Upper lobe of right lung (tissue), 1 donor: ENCODE results near the gene PTPRQ. TPM values are rescaled to one million over a fixed set of nuclear protein-coding genes. Genes with fewer than 3 reads are reported as not detected.

Experiments used
- ATAC-seq: fragments of 200-7000 bp; cut with Tn5 transposase; one replicate; pipeline ENCODE4 v1.9.1; 2020; ENCODE audit warnings: mild to moderate bottlenecking, moderate library complexity
- DNase-seq: peaks from one replicate; pipeline ENCODE4 v3.0.0-alpha.2; 2020
- H3K27ac ChIP-seq: fragments of 200-600 bp; one replicate; pipeline ENCODE4 v1.8.0; 2022
- H3K27me3 ChIP-seq: fragments of 200-600 bp; one replicate; pipeline ENCODE4 v1.8.0; 2022; ENCODE audit warnings: mild to moderate bottlenecking
- H3K36me3 ChIP-seq: fragments of 200-600 bp; one replicate; pipeline ENCODE4 v1.8.0; 2022
- H3K4me1 ChIP-seq: fragments of 200-600 bp; one replicate; pipeline ENCODE4 v1.8.0; 2022
- H3K4me3 ChIP-seq: fragments of 200-600 bp; one replicate; pipeline ENCODE4 v1.8.0; 2022; ENCODE audit warnings: mild to moderate bottlenecking
- H3K9me3 ChIP-seq: fragments of 200-600 bp; one replicate; pipeline ENCODE4 v1.8.0; 2022
- intact Hi-C: fragments of 100-400 bp; cut with DNase I; formaldehyde crosslinking; loops from one replicate; pipeline ENCODE4 v1.11.0; 2022
- total RNA-seq: library from RNA; stranded (reverse); fragmentation: NEBNext Ultra II Directional; extraction: Animal tissue kit (Norgen Biotek cat#: 25700); gene quantifications from one replicate; pipeline ENCODE4 v1.2.1, GENCODE V29; 2021
- TF ChIP-seq, protein P1 (sequence below): fragments of 200-600 bp; IDR thresholded peaks from one replicate; pipeline ENCODE4 v1.8.0; 2022; ENCODE audit warnings: antibody characterized with exemption
- donor health status: DM: no; HTN: yes; CAD: no; lungs with severe emphysema.

PTPRQ gene
- total RNA-seq, 1 donor from 2014 or later = 9.8 TPM

DNA sequence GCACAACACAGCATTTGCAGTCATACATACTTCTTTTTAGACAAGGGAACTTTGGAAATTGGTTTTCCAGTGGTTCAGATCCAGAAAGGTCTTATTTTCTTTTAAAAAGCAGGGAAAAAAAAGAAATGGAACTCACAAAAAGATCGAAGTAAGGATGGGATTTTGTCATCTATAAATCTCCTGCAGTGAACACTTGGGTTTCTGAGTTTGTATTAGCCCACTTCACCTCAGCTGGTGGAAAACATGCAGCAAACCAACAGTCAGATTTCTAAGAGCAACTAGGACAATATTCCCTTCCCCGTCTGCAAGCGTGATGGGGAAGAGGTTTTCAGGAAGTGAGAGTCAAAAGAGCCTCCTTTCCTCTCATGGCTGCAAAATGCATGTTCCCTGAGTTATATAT is 277.3 kb downstream of the PTPRQ start:
- H3K4me1 ChIP-seq = no peaks in the 10 kb centered on the region
- H3K36me3 ChIP-seq = no peaks in the 10 kb centered on the region
- no peak overlapping the region for H3K27ac ChIP-seq

More for the DNA sequence above, 277.3 kb downstream of the PTPRQ start:
- DNase-seq (no peak), ATAC-seq (no peak)
- H3K4me3 ChIP-seq = no peak overlapping the region
- TF ChIP-seq, protein P1, sequence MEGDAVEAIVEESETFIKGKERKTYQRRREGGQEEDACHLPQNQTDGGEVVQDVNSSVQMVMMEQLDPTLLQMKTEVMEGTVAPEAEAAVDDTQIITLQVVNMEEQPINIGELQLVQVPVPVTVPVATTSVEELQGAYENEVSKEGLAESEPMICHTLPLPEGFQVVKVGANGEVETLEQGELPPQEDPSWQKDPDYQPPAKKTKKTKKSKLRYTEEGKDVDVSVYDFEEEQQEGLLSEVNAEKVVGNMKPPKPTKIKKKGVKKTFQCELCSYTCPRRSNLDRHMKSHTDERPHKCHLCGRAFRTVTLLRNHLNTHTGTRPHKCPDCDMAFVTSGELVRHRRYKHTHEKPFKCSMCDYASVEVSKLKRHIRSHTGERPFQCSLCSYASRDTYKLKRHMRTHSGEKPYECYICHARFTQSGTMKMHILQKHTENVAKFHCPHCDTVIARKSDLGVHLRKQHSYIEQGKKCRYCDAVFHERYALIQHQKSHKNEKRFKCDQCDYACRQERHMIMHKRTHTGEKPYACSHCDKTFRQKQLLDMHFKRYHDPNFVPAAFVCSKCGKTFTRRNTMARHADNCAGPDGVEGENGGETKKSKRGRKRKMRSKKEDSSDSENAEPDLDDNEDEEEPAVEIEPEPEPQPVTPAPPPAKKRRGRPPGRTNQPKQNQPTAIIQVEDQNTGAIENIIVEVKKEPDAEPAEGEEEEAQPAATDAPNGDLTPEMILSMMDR = no peak
- no peaks in the 10 kb centered on the region for H3K27me3 ChIP-seq
- intact Hi-C loops = no loop called here
- no peaks in the 10 kb centered on the region for H3K9me3 ChIP-seq
